Measurements from ENCODE around the gene CNTNAP2. TPM values are rescaled to one million over a fixed set of nuclear protein-coding genes. Genes with fewer than 3 reads are reported as not detected.

The CNTNAP2 gene
- total RNA-seq, 1 donor from 2014 or later, result 0.22 TPM

DNA sequence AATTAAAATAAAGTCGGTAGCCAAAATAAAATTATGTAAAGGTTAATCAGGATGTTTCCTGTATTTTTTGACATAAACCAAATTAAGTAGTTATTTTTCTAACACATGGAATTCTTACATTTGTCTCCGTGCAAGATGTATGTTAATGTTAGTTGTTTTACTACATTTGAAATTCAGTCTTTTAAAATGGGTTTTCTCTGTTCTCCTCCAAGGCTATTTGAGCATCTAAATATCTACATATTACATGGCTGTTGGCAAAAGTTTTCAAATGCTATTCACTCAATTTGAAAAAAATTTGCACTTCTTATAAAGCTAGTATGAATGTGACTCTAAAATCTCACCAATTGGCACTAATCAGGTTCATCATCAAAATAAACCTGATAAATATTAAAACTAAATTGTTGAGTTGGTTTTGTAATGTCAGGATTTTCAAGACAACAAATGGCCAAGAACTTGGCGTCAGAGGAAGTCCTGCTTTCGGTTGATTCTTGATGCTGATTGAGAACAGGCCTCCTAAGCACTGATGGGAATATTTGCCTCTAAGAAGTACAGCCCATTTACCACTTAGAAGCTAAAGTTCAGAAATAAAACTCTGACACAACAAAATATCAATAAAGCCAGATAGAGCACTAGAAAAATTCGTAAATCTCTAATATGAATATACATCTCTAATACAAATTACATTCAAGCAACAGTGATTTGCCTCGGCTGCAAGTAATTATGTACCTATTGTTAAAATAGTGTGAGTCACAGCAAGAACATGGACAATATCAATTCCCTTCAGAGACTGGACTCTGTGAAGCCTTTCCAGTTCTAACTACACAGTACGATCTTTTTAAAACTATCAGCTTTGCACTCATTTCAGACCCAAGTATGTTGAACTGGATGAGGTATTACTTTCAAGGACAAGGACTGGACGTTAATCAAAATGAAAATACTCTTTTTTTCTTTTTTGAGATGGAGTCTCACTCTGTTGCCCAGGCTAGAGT is 1740.8 kb downstream of the CNTNAP2 start:
- no peak for DNase-seq
- intact Hi-C loops (cut with micrococcal nuclease), result no loop called here
- no peak for ATAC-seq

DNA sequence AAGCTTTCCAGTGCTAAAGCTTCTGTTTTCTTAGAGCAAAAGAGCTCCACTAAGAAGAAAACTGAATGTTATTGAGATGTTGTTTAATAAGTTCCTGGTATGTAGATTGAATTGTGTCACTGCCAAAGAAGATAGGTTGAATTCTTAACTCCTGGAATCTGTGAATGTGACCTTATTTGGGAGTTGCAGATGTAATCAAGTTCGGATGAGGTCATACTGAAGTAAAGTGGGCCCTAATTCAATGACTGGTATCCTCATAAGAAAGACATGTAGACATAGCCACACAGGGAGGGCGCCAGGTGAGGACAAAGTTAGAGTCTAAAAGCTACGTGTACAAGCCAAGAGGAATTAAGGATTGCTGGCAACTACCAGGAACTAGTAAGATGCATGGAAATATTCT is 1741.8 kb downstream of the CNTNAP2 start:
- intact Hi-C loops (cut with micrococcal nuclease), result no loop called here
- DNase-seq, result no peak
- ATAC-seq, result no peak

DNA sequence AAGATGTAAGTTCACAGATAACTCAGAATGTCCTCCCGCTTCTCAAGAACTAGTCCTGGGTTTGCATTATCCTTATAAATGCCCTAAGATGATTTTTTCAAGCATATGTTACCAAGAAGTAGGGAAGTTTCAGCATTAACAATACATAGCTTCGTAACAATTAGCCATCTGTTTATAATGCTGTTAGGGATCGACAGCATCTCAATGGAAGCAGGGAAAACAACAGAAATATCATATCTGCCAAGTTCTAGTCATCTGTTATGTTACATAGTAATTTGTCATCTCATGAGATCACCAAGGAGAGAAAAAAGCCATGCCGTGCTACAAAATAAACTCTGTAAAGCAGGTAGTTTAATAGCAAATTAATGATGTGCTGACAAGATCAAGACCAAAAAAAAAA is 1742.4 kb downstream of the CNTNAP2 start:
- no peak for ATAC-seq
- no peak for DNase-seq
- intact Hi-C loops (cut with micrococcal nuclease), result no loop called here

DNA sequence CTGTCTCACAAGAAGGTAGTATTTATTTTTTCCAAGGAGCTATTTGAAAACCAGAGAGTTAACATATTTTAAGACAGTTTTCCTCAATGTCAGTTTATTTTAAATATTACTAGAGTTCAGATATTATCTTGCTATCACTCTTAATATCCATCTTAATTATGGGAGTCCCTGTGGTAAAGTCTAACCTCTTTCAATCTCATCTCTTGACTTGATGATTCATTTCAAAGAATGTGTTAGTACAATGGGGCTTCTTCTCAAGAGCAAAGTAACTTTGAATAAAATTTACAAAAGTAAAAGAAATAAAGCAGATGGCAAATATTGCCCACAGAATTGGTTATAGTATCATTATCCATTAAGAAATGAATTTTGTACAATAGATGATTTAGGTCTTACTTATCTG is 1742.9 kb downstream of the CNTNAP2 start:
- intact Hi-C loops (cut with micrococcal nuclease), result no loop called here
- no peak for ATAC-seq
- no peak for DNase-seq

DNA sequence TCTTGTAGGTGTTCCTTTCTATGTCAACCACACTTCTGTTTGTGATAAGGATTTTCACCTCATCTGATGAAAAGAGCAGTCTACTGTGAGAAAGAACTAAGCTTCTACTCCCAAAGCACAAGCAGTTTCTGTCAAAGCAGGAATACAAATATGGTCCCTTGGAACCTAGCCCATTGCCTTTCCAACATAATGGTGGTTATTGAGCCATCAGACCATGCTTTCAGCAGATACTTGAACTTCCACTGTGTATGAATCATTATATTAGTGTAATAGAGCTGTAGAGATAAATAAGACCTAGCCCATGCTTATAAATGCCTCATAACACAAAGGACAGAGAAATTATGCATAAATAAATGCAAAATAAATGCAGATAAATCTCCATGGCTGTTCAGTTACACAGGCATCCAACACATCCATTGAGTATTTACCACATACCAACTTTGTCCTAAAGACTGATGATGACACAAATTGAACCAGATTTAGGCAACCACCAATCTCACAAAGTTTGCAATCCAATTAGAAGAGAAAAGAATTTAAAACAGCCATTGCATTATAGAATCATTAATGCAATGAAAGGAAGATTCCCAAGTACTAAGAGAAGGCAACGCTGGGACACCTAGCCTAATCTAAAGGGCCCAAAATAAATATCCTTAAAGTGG is 1744.6 kb downstream of the CNTNAP2 start:
- intact Hi-C loops (cut with micrococcal nuclease), result no loop called here
- DNase-seq (no peak), ATAC-seq (no peak)

DNA sequence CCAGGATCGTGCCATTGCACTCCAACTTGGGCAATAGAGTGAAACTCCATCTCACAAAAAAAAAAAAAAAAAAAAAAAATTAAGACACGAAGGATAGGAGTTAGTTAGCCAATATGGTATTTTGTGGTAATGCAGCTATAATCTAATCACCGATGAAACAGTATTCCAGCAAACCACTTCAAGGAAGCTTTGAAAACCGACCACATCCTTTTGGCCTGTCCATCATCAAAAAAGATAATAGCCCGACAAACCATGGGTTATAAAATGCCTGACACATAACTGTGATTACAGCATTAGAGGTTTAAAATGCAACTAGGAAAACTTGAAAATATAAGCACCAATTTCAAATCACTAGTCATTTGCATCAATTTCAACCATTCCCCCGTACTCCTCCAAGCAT is 1745.3 kb downstream of the CNTNAP2 start:
- DNase-seq, result no peak
- no peak for ATAC-seq
- intact Hi-C loops (cut with micrococcal nuclease), result no loop called here

DNA sequence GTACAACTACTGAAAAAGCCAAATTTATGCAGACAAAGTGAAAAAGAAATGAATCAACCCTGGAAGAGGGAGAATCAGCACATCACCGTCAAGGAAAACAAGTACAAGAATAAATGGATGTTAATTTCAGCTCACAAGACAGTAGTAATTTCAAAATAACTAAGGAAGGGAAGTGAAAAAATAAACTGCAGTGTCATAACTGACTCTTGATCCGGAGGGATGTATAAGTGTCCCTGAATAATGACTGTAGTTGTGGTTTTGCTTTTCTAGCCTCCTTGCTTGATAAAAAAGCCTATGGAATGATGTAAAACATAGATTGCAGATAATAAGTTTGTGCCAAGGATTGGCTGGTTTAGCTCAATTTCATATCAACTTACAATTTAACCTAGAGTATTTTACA is 1752.9 kb downstream of the CNTNAP2 start:
- DNase-seq, result no peak
- ATAC-seq, result no peak
- intact Hi-C loops (cut with micrococcal nuclease), result no loop called here

DNA sequence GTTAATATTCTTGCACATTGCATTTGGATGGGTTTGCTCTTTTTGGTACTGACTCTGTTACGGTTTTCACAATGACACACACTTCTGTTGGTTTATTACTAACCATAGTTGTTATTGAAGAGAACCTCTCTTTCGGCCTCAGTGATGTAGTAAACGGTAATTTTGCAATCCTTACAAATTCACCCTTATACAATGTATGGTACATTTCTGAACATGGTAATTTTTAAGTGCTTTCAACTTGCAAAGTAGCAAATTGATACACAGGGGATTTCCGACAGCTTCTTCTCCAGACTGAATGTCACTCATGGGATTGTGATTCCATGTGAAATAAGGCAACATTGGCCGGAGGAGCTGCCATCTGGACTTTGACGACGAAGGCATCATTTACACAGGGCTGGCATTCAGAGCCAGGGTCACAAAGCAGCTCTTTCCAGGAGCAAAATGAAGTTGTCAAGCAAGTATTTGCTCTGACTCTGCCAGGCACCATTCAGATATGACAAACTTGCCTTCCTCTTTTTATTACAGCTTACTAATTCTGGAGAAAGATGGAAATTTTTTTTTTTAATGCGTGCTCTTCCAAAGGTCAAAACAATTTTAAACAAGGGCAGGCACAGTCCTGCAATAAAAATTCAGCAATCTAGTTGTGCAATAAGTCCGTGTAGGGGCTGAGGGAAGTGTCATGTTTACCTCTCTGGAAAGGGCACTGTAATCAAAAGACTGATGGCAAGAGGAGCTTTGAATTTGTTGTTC is 1762.5 kb downstream of the CNTNAP2 start:
- intact Hi-C loops (cut with micrococcal nuclease), result no loop called here

DNA sequence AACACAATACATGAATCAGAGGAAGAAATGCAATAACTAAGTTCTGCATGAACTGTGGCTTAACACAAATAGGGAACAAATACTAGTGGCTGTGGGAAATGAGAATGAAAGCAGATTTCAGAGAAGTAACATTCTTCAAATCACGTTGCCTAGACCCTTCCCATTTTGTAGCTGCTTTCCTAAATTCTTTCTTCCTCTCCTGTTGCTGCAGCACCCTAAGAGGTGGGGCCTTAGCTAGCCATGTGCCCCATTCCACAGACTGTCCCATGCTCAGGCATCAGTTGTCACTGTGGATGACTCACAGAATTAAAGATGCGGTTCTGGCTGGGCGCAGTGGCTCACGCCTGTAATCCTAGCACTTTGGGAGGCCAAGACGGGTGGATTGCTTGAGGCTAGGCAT is 1769.3 kb downstream of the CNTNAP2 start:
- intact Hi-C loops (cut with micrococcal nuclease), result no loop called here
- ATAC-seq (no peak), DNase-seq (no peak)

More for the DNA sequence above, 1762.5 kb downstream of the CNTNAP2 start:
- ATAC-seq (no peak), DNase-seq (no peak)

DNA sequence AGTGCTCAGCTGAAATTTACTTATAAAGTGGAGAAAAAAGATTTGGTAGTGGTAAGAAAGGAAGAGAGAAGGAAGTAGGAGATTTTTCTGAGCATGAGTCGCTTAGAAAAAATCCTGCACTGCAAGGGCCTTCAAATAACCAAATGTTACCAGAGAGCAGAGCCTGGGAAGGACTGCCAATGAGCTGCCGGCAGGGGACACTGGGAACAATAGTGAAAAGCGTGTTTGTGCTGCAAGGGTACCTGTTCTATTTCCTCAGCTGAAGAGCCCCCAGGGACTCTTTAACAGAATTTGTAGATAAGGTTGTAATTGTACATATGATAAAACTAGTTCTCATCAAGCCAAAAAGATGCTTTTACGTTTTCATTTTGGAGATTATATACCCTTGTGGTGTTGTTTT is 1777.7 kb downstream of the CNTNAP2 start:
- DNase-seq (no peak), ATAC-seq (no peak)
- intact Hi-C loops (cut with micrococcal nuclease), result no loop called here

DNA sequence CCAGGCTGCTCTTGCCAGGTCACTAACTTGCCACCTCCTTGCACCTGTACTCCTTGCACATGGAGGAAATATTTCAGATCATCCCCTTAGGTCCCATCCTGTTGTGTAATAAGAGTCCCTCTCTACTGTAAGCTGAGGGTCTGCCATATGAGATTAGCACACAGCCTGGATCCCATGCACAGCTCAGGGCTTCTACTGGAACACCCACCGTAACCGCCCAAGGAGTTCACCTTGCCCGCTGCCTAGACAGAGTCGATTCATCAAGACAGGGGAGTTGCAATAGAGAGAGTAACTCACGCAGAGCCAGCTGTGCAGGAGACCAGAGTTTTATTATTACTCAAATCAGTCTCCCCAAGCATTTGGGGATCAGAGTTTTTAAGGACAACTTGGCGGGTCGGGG is 1779.5 kb downstream of the CNTNAP2 start:
- DNase-seq (no peak), ATAC-seq (no peak)
- intact Hi-C loops (cut with micrococcal nuclease), result no loop called here

DNA sequence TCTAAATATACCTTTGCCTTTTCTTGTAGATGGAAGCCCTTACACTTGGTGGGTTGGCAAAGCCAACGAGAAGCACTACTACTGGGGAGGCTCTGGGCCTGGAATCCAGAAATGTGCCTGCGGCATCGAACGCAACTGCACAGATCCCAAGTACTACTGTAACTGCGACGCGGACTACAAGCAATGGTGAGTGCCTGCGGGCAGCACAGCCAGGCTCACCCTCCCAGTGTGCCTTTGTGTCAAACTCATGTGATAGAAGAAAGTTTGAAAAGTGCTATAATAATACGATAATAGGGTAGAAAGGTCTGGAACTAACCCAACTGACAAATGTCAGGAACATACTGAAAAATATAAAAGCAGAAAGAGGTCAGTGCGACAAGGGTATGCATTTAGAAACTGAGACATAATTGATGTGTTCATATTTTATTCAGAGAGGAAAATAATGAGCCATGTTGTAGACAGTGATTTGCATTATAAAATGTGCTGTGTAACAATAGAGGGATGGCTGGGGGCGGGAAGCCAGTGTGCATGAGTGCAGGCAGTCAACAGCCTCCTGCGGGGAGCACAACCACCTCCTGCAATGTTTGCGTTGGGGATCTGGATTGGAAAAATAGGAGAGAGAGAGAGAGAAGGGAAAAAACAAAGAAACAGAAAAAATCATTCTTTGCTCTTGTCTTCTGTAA is 1787.1 kb downstream of the CNTNAP2 start:
- intact Hi-C loops (cut with micrococcal nuclease), result no loop called here
- ATAC-seq (no peak), DNase-seq (no peak)

DNA sequence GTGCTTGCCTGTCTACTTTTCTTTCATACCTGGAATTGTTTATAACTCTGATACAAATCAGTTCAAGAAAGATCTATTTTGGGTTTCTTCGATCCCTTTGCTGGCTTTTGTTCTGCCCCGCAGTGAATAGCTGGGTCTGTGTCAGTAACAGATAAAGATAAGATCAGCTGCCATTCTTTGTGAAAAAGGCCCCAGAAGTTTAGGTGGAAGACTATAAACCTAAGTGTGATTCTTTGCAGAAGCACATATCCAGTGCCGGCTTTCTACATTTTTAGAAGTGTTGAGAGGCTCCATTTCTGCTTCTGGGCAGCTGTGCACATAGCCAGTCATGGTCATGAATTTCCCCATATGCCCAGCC is 1787.6 kb downstream of the CNTNAP2 start:
- no peak for DNase-seq
- no peak for ATAC-seq
- intact Hi-C loops (cut with micrococcal nuclease), result no loop called here

DNA sequence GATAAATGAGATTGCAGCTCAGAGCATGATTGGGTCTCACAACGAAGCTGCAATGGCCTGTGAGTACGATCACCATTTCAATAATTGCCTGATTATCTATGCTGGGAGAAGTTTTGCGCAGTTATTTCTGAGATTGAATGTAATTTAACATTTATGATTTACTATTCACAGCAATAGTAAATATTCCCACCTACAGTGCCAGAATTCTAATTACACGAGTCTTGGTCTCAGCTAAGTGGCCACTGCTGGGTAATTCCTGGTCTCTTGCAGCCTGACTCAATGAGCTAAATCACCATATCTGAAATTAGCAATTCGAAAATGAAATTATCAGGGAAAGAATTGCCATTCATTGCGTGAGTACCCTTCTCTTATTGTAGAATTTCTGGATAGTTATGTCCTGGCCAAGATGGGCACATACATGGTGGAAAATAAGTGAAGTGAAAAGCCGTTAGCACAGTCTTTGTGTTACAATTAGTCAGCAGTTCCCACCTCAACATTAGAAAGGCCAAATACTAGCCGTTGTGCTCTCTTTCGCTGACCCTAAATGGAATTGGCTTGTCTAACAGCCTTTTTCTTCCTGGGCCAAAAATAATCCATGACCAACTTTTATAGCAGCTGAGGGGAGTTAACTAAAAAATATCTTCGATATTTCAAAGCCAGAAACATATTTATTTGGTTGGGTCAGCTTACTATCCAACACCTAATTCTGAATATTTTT is 1793.0 kb downstream of the CNTNAP2 start:
- ATAC-seq, result no peak

DNA sequence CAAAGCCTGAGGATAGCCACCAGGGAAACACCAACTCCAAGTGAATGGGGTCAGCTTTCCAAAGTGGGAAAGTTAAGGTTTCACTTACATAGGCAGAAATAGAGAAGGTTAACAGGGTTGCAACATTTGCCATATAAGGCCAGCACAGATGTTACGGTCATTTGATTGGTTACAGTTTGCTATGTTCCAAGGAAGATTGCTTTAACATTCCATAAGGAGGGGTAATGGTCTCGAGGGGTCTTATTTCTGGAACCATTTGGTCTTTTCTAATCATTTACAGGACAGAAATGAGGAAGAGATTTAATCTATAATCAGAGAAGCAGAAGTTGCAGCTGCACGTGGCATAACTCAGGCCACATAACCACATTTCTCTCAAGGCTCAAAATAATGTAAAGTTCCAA is 1794.6 kb downstream of the CNTNAP2 start:
- no peak for DNase-seq
- ATAC-seq, result no peak
- intact Hi-C loops (cut with micrococcal nuclease), result no loop called here

More for the DNA sequence above, 1793.0 kb downstream of the CNTNAP2 start:
- intact Hi-C loops (cut with micrococcal nuclease), result no loop called here
- DNase-seq, result no peak

DNA sequence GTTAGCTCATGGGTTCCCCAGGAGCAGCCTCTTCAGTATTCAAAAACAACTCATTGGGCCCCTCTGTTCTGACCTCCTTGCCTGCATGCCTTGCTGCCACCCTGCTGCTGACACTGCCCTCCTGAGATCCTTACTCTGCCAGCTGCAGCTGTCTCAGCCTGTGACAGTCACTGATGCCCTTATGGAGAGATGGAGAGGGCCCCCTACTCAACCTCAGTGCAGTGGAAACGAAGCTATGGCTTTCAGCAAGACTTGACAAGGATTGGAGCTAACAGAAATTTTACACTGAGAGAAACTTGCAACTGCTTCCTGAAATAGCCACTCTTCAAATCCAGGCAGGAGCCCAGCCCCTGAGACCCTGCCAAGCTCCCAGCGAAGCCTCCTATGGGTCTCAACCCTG is 1795.7 kb downstream of the CNTNAP2 start:
- DNase-seq (no peak), ATAC-seq (no peak)
- intact Hi-C loops (cut with micrococcal nuclease), result no loop called here

DNA sequence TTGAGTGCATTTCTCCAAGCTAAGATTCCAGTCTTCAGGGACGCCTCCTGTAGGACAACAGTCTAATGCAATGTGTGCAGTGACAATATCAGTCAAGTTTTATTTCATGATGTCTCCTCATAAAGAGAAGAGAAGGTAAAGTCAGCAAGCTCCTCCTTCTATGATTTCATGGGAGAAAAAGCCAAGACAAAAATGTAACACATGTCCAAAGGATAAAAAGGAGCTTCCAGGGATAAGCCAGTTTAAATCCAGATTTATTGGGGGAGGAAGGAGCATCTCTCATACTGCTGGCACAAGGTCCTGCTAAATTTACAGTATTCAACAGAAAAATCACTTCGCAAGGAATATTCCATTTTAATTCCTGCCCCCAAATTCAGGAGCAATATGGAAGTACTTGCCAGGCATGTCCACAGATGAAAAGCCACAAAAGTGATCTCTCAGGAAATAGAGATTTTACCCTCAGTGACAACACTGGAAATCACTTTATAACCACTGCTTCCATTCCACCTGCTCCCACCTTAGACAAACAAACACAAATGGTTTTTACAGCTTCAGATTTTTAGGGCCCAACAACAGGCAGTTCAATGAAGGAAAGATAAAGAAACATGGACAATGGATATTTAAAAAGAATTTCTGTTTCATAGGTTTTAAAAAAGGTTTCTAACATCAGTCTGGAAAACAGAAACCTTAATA is 1796.5 kb downstream of the CNTNAP2 start:
- DNase-seq (no peak), ATAC-seq (no peak)
- intact Hi-C loops (cut with micrococcal nuclease), result no loop called here

DNA sequence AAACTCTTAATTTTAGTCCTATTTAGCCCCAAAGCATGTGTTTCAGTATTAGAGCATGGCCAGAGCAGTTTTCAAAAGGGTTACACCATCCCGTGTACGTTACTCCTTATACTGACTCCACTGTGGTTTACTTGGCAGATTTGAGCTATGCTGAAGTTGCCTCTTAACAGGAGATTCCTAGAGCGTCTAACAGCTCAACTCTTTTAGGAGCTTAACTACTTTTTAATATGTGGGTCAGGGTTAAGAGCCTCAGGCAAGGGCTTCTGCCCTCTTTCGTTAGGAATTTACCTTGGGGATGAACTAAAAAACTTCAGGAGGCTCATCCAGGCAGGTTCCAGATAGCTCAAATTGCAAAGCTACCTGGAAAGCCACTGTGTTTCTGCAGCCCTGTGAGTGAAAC is 1799.2 kb downstream of the CNTNAP2 start:
- no peak for DNase-seq
- intact Hi-C loops (cut with micrococcal nuclease), result no loop called here
- ATAC-seq, result no peak

Data from left ventricle myocardium superior (tissue), 1 donor.